Measurements from ENCODE around the gene DNAJB13.

Gene DNAJB13

DNA sequence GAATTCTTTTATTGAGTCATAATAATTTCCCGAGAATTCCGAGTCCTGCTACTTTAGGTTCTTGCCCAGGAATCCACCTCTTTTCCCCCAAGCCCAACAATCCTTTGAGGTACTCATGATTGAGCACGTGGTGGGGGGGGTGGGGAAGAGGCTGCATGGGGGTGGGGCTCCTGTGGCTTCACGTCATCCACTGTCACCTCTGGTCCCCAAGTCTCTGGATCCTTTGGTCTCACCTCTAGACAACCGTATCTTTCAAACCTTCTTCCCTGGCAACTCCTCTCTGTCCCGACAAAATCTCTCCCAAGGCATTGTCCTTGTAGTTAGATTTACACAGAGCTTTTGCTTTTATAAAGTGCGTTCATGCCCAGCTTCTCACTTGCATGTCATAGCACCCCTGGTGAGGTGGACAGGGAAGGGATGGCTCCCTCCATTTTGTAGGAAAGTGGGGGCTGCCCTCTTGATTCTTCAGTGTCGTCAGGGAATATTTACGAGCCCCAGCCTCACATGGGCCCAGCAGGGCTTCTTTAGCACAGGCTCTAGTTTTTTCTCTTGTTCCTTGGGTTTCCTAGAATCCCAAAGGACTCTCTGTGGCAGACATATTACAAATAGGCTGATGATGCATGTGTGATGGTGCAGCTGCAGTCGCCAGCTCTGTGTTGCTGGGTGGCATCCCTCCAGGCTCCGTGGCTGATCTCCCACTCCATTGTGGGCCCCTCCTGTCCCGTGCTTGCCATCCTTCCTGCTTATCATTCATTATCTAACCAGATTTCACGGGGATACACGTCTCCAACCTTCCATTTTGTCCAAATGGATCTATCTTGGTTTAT is 49.7 kb downstream of the DNAJB13 start:
- no peak overlapping the region for H3K4me3 ChIP-seq (ENCODE audit: low read depth, low read length)
- TF ChIP-seq, protein P1, sequence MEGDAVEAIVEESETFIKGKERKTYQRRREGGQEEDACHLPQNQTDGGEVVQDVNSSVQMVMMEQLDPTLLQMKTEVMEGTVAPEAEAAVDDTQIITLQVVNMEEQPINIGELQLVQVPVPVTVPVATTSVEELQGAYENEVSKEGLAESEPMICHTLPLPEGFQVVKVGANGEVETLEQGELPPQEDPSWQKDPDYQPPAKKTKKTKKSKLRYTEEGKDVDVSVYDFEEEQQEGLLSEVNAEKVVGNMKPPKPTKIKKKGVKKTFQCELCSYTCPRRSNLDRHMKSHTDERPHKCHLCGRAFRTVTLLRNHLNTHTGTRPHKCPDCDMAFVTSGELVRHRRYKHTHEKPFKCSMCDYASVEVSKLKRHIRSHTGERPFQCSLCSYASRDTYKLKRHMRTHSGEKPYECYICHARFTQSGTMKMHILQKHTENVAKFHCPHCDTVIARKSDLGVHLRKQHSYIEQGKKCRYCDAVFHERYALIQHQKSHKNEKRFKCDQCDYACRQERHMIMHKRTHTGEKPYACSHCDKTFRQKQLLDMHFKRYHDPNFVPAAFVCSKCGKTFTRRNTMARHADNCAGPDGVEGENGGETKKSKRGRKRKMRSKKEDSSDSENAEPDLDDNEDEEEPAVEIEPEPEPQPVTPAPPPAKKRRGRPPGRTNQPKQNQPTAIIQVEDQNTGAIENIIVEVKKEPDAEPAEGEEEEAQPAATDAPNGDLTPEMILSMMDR (IDR thresholded peaks at IDR 0.05; ENCODE audit: low read depth, low read length) = no peak

DNA sequence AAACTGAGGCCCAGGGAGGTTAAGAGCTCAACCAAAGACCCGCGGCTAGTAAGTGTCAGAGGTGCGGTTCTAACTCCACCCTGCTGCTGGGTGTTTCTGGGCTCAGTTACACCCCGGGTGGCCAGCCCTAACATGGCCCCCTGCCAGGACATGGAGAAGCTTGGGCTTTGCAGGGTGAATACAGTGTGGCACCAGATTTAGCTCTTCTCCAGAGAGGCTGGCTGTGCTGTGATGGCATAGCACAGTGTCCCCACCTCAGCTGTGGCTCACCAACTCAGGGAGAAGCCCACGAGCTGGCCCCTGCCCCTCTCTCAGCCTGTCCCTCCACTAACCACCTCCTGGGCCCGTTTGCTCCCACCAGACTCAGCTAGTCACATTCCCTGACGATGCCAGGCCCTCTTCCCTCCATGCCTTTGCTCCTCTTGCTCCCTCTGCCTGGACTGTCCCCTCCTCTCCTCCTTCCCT is 51.0 kb downstream of the DNAJB13 start:
- no peak overlapping the region for H3K4me3 ChIP-seq (ENCODE audit: low read depth, low read length)
- TF ChIP-seq, protein P1 (IDR thresholded peaks at IDR 0.05; ENCODE audit: low read depth, low read length) = no peak

DNA sequence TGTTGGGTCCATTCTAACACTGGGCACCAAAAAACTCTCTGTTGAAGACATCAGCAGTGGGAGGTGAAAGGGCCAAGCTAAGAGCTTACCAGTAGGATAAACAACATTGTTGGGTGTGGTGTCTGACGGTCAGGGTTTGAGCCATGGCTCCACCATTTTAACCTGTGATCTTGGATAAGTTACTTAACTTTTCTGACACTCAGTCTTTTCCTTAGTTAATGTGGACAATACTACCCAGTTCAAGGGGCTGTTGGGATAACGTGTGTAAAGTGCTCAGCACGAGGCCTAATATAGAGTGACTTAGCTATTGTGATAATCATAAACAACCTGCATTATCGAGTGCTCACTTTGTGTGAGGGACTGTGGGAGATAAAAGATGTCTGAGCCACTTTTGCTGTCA is 52.0 kb downstream of the DNAJB13 start:
- TF ChIP-seq, protein P1 (IDR thresholded peaks at IDR 0.05; ENCODE audit: low read depth, low read length) = no peak

DNA sequence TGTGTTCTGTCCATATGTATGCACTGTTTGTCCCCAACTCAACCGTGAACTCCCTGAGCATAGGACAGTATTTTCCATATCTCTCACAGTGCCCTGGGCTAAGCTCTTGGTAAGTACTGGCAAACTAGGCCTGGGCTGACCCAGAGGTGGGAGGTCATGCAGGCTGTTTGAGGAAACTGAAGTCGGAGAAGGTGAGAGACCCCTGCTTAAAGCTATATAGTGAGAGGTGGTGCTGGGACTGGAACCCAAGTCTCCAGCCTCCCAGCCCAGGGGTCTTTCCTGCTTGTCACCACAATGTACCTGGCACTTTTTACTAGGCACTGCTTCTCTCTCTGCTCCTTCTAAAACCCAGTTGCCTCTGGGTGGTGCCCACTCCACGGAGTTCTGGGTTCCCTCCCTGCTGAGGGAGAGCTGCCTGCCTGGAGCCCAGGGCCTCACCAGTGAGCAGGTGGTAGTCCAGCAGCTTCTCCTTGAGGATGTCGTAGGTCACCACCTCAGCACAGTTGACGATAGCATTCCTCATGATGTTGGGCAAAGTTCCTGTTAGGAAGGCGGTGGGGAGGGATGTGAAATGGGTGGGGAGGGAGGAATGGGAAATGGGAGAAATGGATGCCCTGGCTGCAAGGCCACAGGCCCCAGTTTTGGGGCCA is 53.3 kb downstream of the DNAJB13 start:
- TF ChIP-seq, protein P1 (IDR thresholded peaks at IDR 0.05; ENCODE audit: low read depth, low read length) = no peak
- no peak overlapping the region for H3K4me3 ChIP-seq (ENCODE audit: low read depth, low read length)

More for the DNA sequence above, 52.0 kb downstream of the DNAJB13 start:
- no peak overlapping the region for H3K4me3 ChIP-seq (ENCODE audit: low read depth, low read length)

DNA sequence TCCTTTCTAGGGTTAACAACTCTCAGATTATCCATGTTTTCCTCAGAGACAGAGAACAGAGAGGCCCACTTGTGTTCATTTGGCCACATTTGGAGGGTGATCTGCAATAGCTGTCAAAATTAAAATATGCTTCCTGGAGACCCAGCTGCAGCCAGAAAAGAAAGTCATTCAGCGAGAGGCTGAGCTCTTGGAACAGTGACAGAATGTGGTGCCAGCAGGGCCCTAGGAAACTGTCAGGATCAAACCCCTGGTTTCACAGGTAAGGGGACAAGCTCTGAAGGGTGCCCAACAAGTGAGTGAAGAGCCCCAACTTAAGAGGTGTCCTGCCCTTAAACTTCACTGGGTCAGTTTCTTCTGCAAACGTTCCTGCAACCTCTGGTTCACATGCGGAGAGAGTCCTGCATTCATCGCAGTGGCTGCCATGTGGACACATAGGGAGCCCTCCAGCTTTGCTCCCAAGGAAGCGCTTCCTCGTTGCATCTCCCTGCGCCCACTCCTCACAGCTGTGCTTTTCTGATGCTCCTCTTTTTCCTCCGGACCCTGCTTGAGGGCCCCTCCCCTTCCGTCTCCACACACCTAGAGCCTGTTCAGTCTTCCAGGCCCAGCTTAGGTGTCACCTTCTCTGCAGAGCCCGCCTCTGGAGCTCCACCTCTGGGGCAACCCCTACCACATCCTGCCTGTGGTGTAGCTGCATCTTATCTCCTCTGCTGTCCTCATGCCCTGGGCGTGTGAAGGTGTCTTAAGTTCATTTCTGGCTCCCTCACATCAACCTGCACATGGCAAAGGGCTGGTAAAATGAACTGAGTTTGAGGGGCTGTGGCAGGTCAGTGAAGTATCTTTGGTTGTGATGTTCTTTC is 54.2 kb downstream of the DNAJB13 start:
- TF ChIP-seq, protein P1 (IDR thresholded peaks at IDR 0.05; ENCODE audit: low read depth, low read length) = no peak
- H3K4me3 ChIP-seq (ENCODE audit: low read depth, low read length) = no peak overlapping the region

DNA sequence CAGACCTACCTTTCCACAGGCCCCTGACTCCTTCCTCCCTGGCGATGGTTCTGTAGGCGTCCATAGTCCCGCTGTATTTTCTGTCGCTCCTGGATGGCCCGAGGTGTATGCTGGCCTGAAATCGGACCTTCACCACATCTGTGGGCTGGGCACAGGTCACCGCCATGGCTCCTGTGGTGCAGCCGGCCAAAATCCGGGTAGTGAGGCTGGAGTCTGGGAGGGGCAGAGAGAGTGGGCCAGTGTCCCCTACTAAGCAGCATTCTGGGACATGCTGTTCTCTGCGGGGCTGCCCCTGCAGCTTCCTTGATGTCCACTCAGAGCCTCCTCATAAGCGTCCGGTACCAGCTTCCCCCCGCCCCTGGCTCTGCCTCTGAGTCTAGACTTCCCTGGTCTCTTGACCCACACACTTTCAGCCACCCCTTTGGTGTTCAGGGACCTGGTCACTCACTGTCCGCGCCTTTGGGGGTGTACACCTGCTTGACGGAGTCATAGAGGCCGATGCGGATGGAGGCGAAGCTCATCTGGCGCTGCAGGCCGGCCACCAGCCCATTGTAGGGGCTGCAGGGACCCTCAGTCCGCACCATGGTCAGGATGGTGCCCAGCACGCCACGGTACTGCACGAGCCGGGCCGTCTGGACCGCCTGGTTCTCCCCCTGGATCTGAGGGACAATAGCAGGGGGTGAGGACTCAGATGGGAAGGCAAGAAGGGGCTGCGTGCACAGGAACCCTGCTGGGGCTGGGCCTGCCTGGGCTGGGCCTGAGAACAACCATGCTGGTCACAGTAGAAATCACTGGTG is 55.1 kb downstream of the DNAJB13 start:
- TF ChIP-seq, protein P1 (IDR thresholded peaks at IDR 0.05; ENCODE audit: low read depth, low read length) = no peak
- H3K4me3 ChIP-seq (ENCODE audit: low read depth, low read length) = no peak overlapping the region

Data from WI38 (cell line).